GM19397 (cell line): ENCODE data around the gene CSTF1.
A peak's percentile ranks its signal among the peaks of the same experiment; 100 is the strongest.

Experiments used
- ATAC-seq: cut with Tn5 transposase; IDR thresholded peaks from one replicate; pipeline ENCODE4 v1.9.1; 2021; ENCODE audit warnings: mild to moderate bottlenecking, moderate library complexity; ENCODE audit not compliant: unreplicated experiment

CSTF1 gene

GRCh38 chr20:56392132-56392880, at the start of gene CSTF1, which contains the start of gene AURKA:
TSS of gene CSTF1 (plus strand) at chr20:56392645. CDS start at chr20:56395553, 2,908 bp downstream.
TSS of gene AURKA (minus strand) at chr20:56392215. CDS start at chr20:56388197, 4,018 bp downstream.
- peak; percentile 95 for ATAC-seq

- ATAC-seq: no peak
These were observed 49.7 kb upstream of the CSTF1 start for GRCh38 chr20:56342783-56343182.

GRCh38 chr20:56343861-56344381, 48.5 kb upstream of the CSTF1 start:
- ATAC-seq: peak; percentile 85

GRCh38 chr20:56345911-56346310, 46.5 kb upstream of the CSTF1 start:
- ATAC-seq: no peak

- no peak for ATAC-seq
These were observed 44.7 kb upstream of the CSTF1 start for GRCh38 chr20:56347628-56348304.

GRCh38 chr20:56348305-56348693, 44.1 kb upstream of the CSTF1 start:
- no peak for ATAC-seq

GRCh38 chr20:56348746-56349145, 43.7 kb upstream of the CSTF1 start:
- no peak for ATAC-seq

- ATAC-seq: no peak
These were observed 41.6 kb upstream of the CSTF1 start for GRCh38 chr20:56350842-56351241.

GRCh38 chr20:56352345-56353055, 39.9 kb upstream of the CSTF1 start:
- ATAC-seq: no peak

- no peak for ATAC-seq
These were observed 39.1 kb upstream of the CSTF1 start for GRCh38 chr20:56353356-56353755.

- no peak for ATAC-seq
These were observed 34.4 kb upstream of the CSTF1 start for GRCh38 chr20:56358070-56358469.

GRCh38 chr20:56358600-56359211, 33.7 kb upstream of the CSTF1 start, which contains the start of gene FAM210B:
TSS of gene FAM210B (plus strand) at chr20:56358974. CDS start at chr20:56359006, 32 bp downstream.
- ATAC-seq: peak; percentile 98

- ATAC-seq: peak; percentile 23
These were observed 33.0 kb upstream of the CSTF1 start for GRCh38 chr20:56359212-56360132.

- no peak for ATAC-seq
These were observed 32.1 kb upstream of the CSTF1 start for GRCh38 chr20:56360133-56360907.

- no peak for ATAC-seq
These were observed 31.6 kb upstream of the CSTF1 start for GRCh38 chr20:56360908-56361205.

- no peak for ATAC-seq
These were observed 30.5 kb upstream of the CSTF1 start for GRCh38 chr20:56361900-56362299.

GRCh38 chr20:56362833-56363413, 29.5 kb upstream of the CSTF1 start:
- ATAC-seq: no peak

GRCh38 chr20:56363491-56363890, 29.0 kb upstream of the CSTF1 start:
- no peak for ATAC-seq
